ENCODE data around the gene CCNT1.

GRCh38 chr12:48764521-48764920, 48.0 kb upstream of the CCNT1 start:
- TF ChIP-seq CTCF (conservative IDR thresholded peaks at IDR 0.05; ENCODE audit: low read length) (no peak), EZH2phosphoT487 (IDR thresholded peaks at IDR 0.05; ENCODE audit: borderline replicate concordance) (no peak)

All from Loucy (cell line).